H9 (cell line): ENCODE data around the gene PIANP. TPM values are rescaled to one million over a fixed set of nuclear protein-coding genes. Genes with fewer than 3 reads are reported as not detected.
"Not testable (repeated sequence)": the region's sequence is repeated elsewhere in the genome, so short reads cannot be mapped to it uniquely, and the experiment has no call there.

Source experiments
- DNase-seq: peaks from one replicate; pipeline ENCODE4 v3.0.0-alpha.2; 2017
- H2AFZ ChIP-seq: one replicate; pipeline ENCODE4 v1.6.1; 2013; ENCODE audit warnings: mild to moderate bottlenecking, low read length, control low read depth, moderate library complexity
- H2AK5ac ChIP-seq: 2 replicates; pipeline ENCODE4 v1.6.1; 2013; ENCODE audit warnings: low read length, control low read depth, mixed read lengths; ENCODE audit not compliant: insufficient read length
- H2BK120ac ChIP-seq: one replicate; pipeline ENCODE4 v1.6.1; 2013; ENCODE audit warnings: low read depth, mild to moderate bottlenecking, low read length, control low read depth, inconsistent platforms; ENCODE audit not compliant: poor library complexity, severe bottlenecking
- H2BK12ac ChIP-seq: 2 replicates; pipeline ENCODE4 v1.6.1; 2013; ENCODE audit warnings: low read length, control low read depth, mixed read lengths, low read depth; ENCODE audit not compliant: insufficient read length
- H2BK15ac ChIP-seq: 2 replicates; pipeline ENCODE4 v1.6.1; 2013; ENCODE audit warnings: low read depth, low read length, control low read depth
- H2BK20ac ChIP-seq: one replicate; pipeline ENCODE4 v1.6.1; 2013; ENCODE audit warnings: low read depth, mild to moderate bottlenecking, low read length, control low read depth, inconsistent platforms; ENCODE audit not compliant: poor library complexity, severe bottlenecking
- H2BK5ac ChIP-seq: 2 replicates; pipeline ENCODE4 v1.6.1; 2013; ENCODE audit warnings: low read length, control low read depth, mixed read lengths; ENCODE audit not compliant: insufficient read length
- H3K14ac ChIP-seq: 2 replicates; pipeline ENCODE4 v1.6.1; 2013; ENCODE audit warnings: low read length, control low read depth; ENCODE audit not compliant: insufficient read depth
- H3K18ac ChIP-seq: 2 replicates; pipeline ENCODE4 v1.6.1; 2013; ENCODE audit warnings: low read depth, mild to moderate bottlenecking, mixed read lengths, low read length, control low read depth; ENCODE audit not compliant: insufficient read length
- H3K23ac ChIP-seq: 2 replicates; pipeline ENCODE4 v1.6.1; 2013; ENCODE audit warnings: low read length, control low read depth, mixed read lengths, low read depth; ENCODE audit not compliant: insufficient read length
- H3K23me2 ChIP-seq: 2 replicates; pipeline ENCODE4 v1.6.1; 2013; ENCODE audit warnings: low read depth, mild to moderate bottlenecking, mixed read lengths, low read length, control low read depth; ENCODE audit not compliant: insufficient read length, poor library complexity, severe bottlenecking
- H3K27ac ChIP-seq: 2 replicates; pipeline ENCODE4 v1.5.1; 2013; ENCODE audit warnings: low read length, control low read depth, mixed read lengths, low read depth; ENCODE audit not compliant: insufficient read length
- H3K27me3 ChIP-seq: 2 replicates; pipeline ENCODE4 v1.6.1; 2013; ENCODE audit warnings: low read length, control low read depth, inconsistent platforms; ENCODE audit not compliant: insufficient read depth
- H3K4ac ChIP-seq: 2 replicates; pipeline ENCODE4 v1.6.1; 2013; ENCODE audit warnings: low read depth, mild to moderate bottlenecking, control low read depth, inconsistent platforms, low read length, moderate library complexity
- H3K4me1 ChIP-seq: 2 replicates; pipeline ENCODE4 v1.6.1; 2013; ENCODE audit warnings: low read length, control low read depth, inconsistent platforms; ENCODE audit not compliant: insufficient read depth
- H3K4me2 ChIP-seq: 2 replicates; pipeline ENCODE4 v1.6.1; 2013; ENCODE audit warnings: low read length, control low read depth, mixed read lengths; ENCODE audit not compliant: insufficient read length, insufficient read depth
- H3K56ac ChIP-seq: 2 replicates; pipeline ENCODE4 v1.6.1; 2013; ENCODE audit warnings: low read depth, mild to moderate bottlenecking, mixed read lengths, low read length, control low read depth; ENCODE audit not compliant: insufficient read length
- H3K79me1 ChIP-seq: 2 replicates; pipeline ENCODE4 v1.6.1; 2013; ENCODE audit warnings: low read depth, mild to moderate bottlenecking, moderate library complexity, low read length, control low read depth, inconsistent platforms; ENCODE audit not compliant: insufficient read depth, poor library complexity, severe bottlenecking
- H3K79me2 ChIP-seq: 2 replicates; pipeline ENCODE4 v1.6.1; 2013; ENCODE audit warnings: low read length, control low read depth, inconsistent platforms; ENCODE audit not compliant: insufficient read depth
- H3K9ac ChIP-seq: 2 replicates; pipeline ENCODE4 v1.6.1; 2013; ENCODE audit warnings: low read length, control low read depth, mixed read lengths; ENCODE audit not compliant: insufficient read length; ENCODE audit errors: extremely low read depth
- H3K9me3 ChIP-seq: one replicate; pipeline ENCODE4 v1.6.1; 2013; ENCODE audit warnings: low read depth, low read length, inconsistent platforms; ENCODE audit not compliant: control insufficient read depth
- H3T11ph ChIP-seq: one replicate; pipeline ENCODE4 v1.6.1; 2013; ENCODE audit warnings: mild to moderate bottlenecking, low read length, control low read depth, inconsistent platforms
- H4K20me1 ChIP-seq: one replicate; pipeline ENCODE4 v1.6.1; 2013; ENCODE audit not compliant: control insufficient read depth, insufficient read length, insufficient read depth
- H4K5ac ChIP-seq: 2 replicates; pipeline ENCODE4 v1.6.1; 2013; ENCODE audit warnings: low read depth, mild to moderate bottlenecking, mixed read lengths, low read length, control low read depth; ENCODE audit not compliant: insufficient read length
- H4K8ac ChIP-seq: replicated peaks from 2 replicates; pipeline ENCODE4 v1.6.1; 2013; ENCODE audit warnings: low read length, control low read depth, mixed read lengths, low read depth; ENCODE audit not compliant: insufficient read length
- H4K91ac ChIP-seq: 2 replicates; pipeline ENCODE4 v1.6.1; 2013; ENCODE audit warnings: low read depth, mild to moderate bottlenecking, moderate library complexity, mixed read lengths, low read length, control low read depth; ENCODE audit not compliant: insufficient read length
- H3K27ac Mint-ChIP-seq, 3 experiments: 2 replicates in 2 of 3; 3 replicates in 1 of 3; pipeline ENCODE4 v1.8.0; 2020 to 2021; ENCODE audit warnings: mixed read lengths in 3 of 3, mild to moderate bottlenecking in 1 of 3, moderate library complexity in 1 of 3
- H3K27me3 Mint-ChIP-seq: 2 replicates; pipeline ENCODE4 v1.8.0; 2021; ENCODE audit warnings: low read depth, mild to moderate bottlenecking, moderate library complexity, mixed read lengths
- H3K36me3 Mint-ChIP-seq, 3 experiments: 2 replicates in 2 of 3; 3 replicates in 1 of 3; pipeline ENCODE4 v1.8.0; 2020 to 2021; ENCODE audit warnings: low read depth in 3 of 3, mixed read lengths in 3 of 3; ENCODE audit not compliant: insufficient read depth in 1 of 3
- H3K4me1 Mint-ChIP-seq, 2 experiments: 2 replicates each; pipeline ENCODE4 v1.8.0; 2020; ENCODE audit warnings: mixed read lengths in 2 of 2
- H3K4me3 Mint-ChIP-seq, 2 experiments: 2 replicates in 1 of 2; 3 replicates in 1 of 2; pipeline ENCODE4 v1.8.0; 2020 to 2021; ENCODE audit warnings: mild to moderate bottlenecking in 2 of 2, mixed read lengths in 2 of 2, moderate library complexity in 1 of 2
- H3K9me3 Mint-ChIP-seq, 2 experiments: 2 replicates in 1 of 2; 3 replicates in 1 of 2; pipeline ENCODE4 v1.8.0; 2020; ENCODE audit warnings: mild to moderate bottlenecking in 2 of 2, mixed read lengths in 2 of 2, moderate library complexity in 1 of 2
- WGBS: extraction: QIAGEN DNeasy Blood & Tissue Kit; methylation state at CpG from one replicate; pipeline ENCODE4 v1.1.7; 2013; ENCODE audit warnings: missing lambda C conversion rate, low lambda C conversion rate, mixed read lengths; ENCODE audit not compliant: insufficient read length; ENCODE audit errors: extremely low coverage; 5-methylcytosine and 5-hydroxymethylcytosine counted together
- total RNA-seq: library from RNA; stranded (reverse); gene quantifications from 2 replicates; pipeline ENCODE4 v1.2.1, GENCODE V29; 2021
- TF ChIP-seq, protein P1 (sequence below): fragments of 200-600 bp; sonication (generic); conservative IDR thresholded peaks from 3 replicates; pipeline ENCODE4 v1.8.0; 2021; ENCODE audit warnings: antibody characterized with exemption, mild to moderate bottlenecking

PIANP gene
- total RNA-seq, 1 experiment from 2014 or later: 6.6 TPM

DNA sequence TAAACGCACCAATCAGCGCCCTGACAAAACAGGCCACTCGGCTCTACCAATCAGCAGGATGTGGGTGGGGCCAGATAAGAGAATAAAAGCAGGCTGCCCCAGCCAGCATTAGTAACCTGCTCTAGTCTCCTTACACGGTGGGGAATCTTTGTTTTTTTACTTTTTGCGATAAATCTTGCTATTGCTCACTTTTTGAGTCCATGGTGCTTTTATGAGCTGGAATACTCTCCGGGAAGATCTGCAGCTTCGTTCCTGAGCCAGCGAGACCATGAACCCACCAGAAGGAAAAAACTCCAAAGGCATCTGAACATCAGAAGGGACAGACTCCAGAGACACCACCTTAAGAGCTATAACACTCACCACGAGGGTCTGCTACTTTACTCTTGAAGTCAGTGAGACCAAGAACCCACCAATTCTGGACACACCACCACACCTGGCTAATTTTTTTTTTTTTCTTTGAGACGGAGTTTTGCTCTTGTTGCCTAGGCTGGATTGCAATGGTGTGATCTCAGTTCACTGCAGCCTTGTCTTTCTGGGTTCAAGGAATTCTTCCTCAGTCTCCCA is 16.3 kb upstream of the PIANP start:
- Histone ChIP-seq H3K4me1 (no peaks in the 10 kb centered on the region), H3K23me2 (no peaks in the 10 kb centered on the region), H3K4ac (no peak overlapping the region), H2BK120ac (no peak overlapping the region), H4K5ac (no peak overlapping the region), H4K91ac (no peak overlapping the region), H3K9me3 (no peaks in the 10 kb centered on the region), H2AK5ac (no peak overlapping the region), H3K79me1 (no peaks in the 10 kb centered on the region), H2BK5ac (no peak overlapping the region), H4K20me1 (no peaks in the 10 kb centered on the region), H3T11ph (no peak overlapping the region), H3K14ac (no peak overlapping the region), H4K8ac (no peak overlapping the region), H3K23ac (no peak overlapping the region), H2AFZ (no peak overlapping the region), H2BK20ac (no peak overlapping the region), H3K27ac (no peak overlapping the region), H3K56ac (no peak overlapping the region), H2BK12ac (no peak overlapping the region), H3K4me2 (no peak overlapping the region), H2BK15ac (no peak overlapping the region), H3K27me3 (no peaks in the 10 kb centered on the region), H3K9ac (no peak overlapping the region), H3K79me2 (no peaks in the 10 kb centered on the region), H3K18ac (no peak overlapping the region)
- no CpG with 5 or more reads among the region's 10 CpGs for WGBS
- Mint-ChIP-seq H3K9me3 (peaks cover 8% of the 10 kb centered on the region in 2 experiments), H3K36me3 (peaks cover 0 to 5% (median 2%) of the 10 kb centered on the region in 3 experiments; a peak in 2 of 7 replicates), H3K4me3 (peak overlapping the region in 1 of 2 experiments; percentile 51; a peak in 2 of 5 replicates), H3K4me1 (no peaks in the 10 kb centered on the region), H3K27me3 (peaks cover 7% of the 10 kb centered on the region), H3K27ac (peak overlapping the region in 1 of 3 experiments; percentile 37; a peak in 1 of 7 replicates)
- no peak for DNase-seq
- TF ChIP-seq, protein P1, sequence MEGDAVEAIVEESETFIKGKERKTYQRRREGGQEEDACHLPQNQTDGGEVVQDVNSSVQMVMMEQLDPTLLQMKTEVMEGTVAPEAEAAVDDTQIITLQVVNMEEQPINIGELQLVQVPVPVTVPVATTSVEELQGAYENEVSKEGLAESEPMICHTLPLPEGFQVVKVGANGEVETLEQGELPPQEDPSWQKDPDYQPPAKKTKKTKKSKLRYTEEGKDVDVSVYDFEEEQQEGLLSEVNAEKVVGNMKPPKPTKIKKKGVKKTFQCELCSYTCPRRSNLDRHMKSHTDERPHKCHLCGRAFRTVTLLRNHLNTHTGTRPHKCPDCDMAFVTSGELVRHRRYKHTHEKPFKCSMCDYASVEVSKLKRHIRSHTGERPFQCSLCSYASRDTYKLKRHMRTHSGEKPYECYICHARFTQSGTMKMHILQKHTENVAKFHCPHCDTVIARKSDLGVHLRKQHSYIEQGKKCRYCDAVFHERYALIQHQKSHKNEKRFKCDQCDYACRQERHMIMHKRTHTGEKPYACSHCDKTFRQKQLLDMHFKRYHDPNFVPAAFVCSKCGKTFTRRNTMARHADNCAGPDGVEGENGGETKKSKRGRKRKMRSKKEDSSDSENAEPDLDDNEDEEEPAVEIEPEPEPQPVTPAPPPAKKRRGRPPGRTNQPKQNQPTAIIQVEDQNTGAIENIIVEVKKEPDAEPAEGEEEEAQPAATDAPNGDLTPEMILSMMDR: no peak

DNA sequence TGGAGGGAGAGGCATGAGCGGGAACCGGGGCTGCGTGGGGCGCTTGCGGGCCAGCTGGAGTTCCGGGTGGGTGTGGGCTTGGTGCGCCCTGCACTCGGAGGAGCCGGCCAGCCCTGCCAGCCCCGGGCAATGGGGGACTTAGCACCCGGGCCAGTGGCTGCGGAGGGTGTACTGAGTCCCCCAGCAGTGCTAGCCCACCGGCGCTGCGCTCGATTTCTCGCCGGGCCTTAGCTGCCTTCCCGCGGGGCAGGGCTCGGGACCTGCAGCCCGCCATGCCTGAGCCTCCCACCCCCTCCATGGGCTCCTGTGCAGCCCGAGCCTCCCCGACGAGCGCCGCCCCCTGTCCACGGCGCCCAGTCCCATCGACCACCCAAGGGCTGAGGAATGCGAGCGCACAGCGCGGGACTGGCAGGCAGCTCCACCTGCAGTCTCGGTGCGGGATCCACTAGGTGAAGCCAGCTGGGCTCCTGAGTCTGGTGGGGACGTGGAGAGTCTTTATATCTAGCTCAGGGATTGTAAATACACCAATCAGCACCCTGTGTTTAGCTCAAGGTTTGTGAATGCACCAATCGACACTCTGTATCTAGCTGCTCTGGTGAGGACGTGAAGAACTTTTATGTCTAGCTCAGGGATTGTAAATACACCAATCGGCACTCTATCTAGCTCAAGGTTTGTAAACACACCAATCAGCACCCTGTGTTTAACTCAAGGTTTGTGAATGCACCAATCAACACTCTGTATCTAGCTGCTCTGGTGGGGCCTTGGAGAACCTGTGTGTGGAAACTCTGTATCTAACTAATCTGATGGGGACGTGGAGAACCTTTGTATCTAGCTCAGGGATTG is 15.6 kb upstream of the PIANP start:
- H3K27me3 Mint-ChIP-seq, H3K27ac ChIP-seq, H3K23me2 ChIP-seq, H3K4me3 Mint-ChIP-seq, H2AFZ ChIP-seq, H3K27me3 ChIP-seq, H3T11ph ChIP-seq, H3K4me1 Mint-ChIP-seq, H3K27ac Mint-ChIP-seq, H3K79me2 ChIP-seq, H2BK20ac ChIP-seq, H2BK12ac ChIP-seq, H3K14ac ChIP-seq, H2BK120ac ChIP-seq, H3K4me1 ChIP-seq, H2AK5ac ChIP-seq, H3K4me2 ChIP-seq, H2BK5ac ChIP-seq, H3K23ac ChIP-seq, H3K9ac ChIP-seq, H3K36me3 Mint-ChIP-seq, H4K91ac ChIP-seq, H3K4ac ChIP-seq, DNase-seq, H4K8ac ChIP-seq, H3K9me3 ChIP-seq, H3K18ac ChIP-seq, H3K9me3 Mint-ChIP-seq, H4K20me1 ChIP-seq, H2BK15ac ChIP-seq, H3K56ac ChIP-seq, H4K5ac ChIP-seq, H3K79me1 ChIP-seq: not testable (repeated sequence)
- WGBS: no CpG with 5 or more reads among the region's 41 CpGs
